DOHH2 (cell line): ENCODE data around the gene SHQ1.

Source experiments
- H3F3A ChIP-seq: fragments of 200-600 bp; sonication (generic), shearing (Covaris generic); 2 replicates; pipeline ENCODE4 v1.6.0; 2016; ENCODE audit warnings: antibody characterized with exemption, mild to moderate bottlenecking; ENCODE audit not compliant: control insufficient read depth, insufficient read depth
- H3K27ac ChIP-seq: fragments of 200-600 bp; sonication (generic); 2 replicates; pipeline ENCODE4 v1.5.1; 2014; ENCODE audit warnings: low read depth, mild to moderate bottlenecking, low read length, moderate library complexity
- H3K27me3 ChIP-seq: fragments of 200-600 bp; sonication (generic); 2 replicates; pipeline ENCODE4 v1.6.1; 2014; ENCODE audit warnings: mild to moderate bottlenecking, low read length, mixed read lengths; ENCODE audit not compliant: control insufficient read depth
- H3K36me3 ChIP-seq: fragments of 200-600 bp; sonication (generic); 2 replicates; pipeline ENCODE4 v1.6.1; 2014; ENCODE audit warnings: mild to moderate bottlenecking, low read length, moderate library complexity, mixed read lengths; ENCODE audit not compliant: control insufficient read depth
- H3K4me1 ChIP-seq: fragments of 200-600 bp; sonication (generic); 2 replicates; pipeline ENCODE4 v1.6.1; 2014; ENCODE audit warnings: mild to moderate bottlenecking, low read length, mixed read lengths; ENCODE audit not compliant: control insufficient read depth
- H3K4me2 ChIP-seq: fragments of 200-600 bp; sonication (generic); 2 replicates; pipeline ENCODE4 v1.6.0; 2014; ENCODE audit warnings: mild to moderate bottlenecking, low read length, moderate library complexity
- H3K4me3 ChIP-seq: fragments of 200-600 bp; sonication (generic); 2 replicates; pipeline ENCODE4 v1.5.1; 2014; ENCODE audit warnings: mild to moderate bottlenecking, low read length, mixed read lengths
- H3K79me2 ChIP-seq: fragments of 200-600 bp; sonication (generic); 2 replicates; pipeline ENCODE4 v1.6.1; 2014; ENCODE audit warnings: mild to moderate bottlenecking, low read length, mixed read lengths; ENCODE audit not compliant: control insufficient read depth
- H3K9me2 ChIP-seq: fragments of 200-600 bp; sonication (generic); replicated peaks from 2 replicates; pipeline ENCODE4 v1.6.1; 2014; ENCODE audit warnings: mild to moderate bottlenecking, low read length, mixed read lengths; ENCODE audit not compliant: control insufficient read depth
- H3K9me3 ChIP-seq: fragments of 200-600 bp; sonication (generic); 2 replicates; pipeline ENCODE4 v1.6.1; 2014; ENCODE audit warnings: antibody characterized with exemption, low read length, mixed read lengths; ENCODE audit not compliant: control insufficient read depth, insufficient read depth
- H4K20me1 ChIP-seq: fragments of 200-600 bp; sonication (generic); 2 replicates; pipeline ENCODE4 v1.6.0; 2014; ENCODE audit warnings: low read depth, mild to moderate bottlenecking, antibody characterized with exemption, low read length, moderate library complexity; ENCODE audit not compliant: control insufficient read depth, insufficient read depth
- CTCF ChIP-seq: fragments of 200-600 bp; sonication (generic); IDR thresholded peaks from one replicate; pipeline ENCODE4 v1.5.1; 2014; ENCODE audit warnings: antibody characterized with exemption, mild to moderate bottlenecking, low read depth, low read length; ENCODE audit not compliant: poor library complexity, severe bottlenecking
- EZH2phosphoT487 ChIP-seq: fragments of 200-600 bp; sonication (generic); IDR thresholded peaks from 2 replicates; pipeline ENCODE4 v1.6.1; 2017; ENCODE audit warnings: borderline replicate concordance, mild to moderate bottlenecking, antibody characterized with exemption, low read length, moderate library complexity, mixed read lengths

The SHQ1 gene

GRCh38 chr3:72891053-72891855 lies 43.0 kb upstream of the SHQ1 start:
- H3K9me3 ChIP-seq: no peaks in the 10 kb centered on the region
- H3K27ac ChIP-seq: no peak overlapping the region
- TF ChIP-seq EZH2phosphoT487 (no peak), CTCF (no peak)
- H3K4me3 ChIP-seq: no peak overlapping the region
- H3F3A ChIP-seq: no peaks in the 10 kb centered on the region
- H3K36me3 ChIP-seq: no peaks in the 10 kb centered on the region
- H4K20me1 ChIP-seq: no peaks in the 10 kb centered on the region
- H3K27me3 ChIP-seq: peaks cover 61% of the 10 kb centered on the region
- no peaks in the 10 kb centered on the region for H3K79me2 ChIP-seq
- peaks cover 6% of the 10 kb centered on the region for H3K4me1 ChIP-seq
- no peak overlapping the region for H3K4me2 ChIP-seq
- no peaks in the 10 kb centered on the region for H3K9me2 ChIP-seq

- H3K9me3 ChIP-seq: no peaks in the 10 kb centered on the region
- H3K9me2 ChIP-seq: no peaks in the 10 kb centered on the region
- no peaks in the 10 kb centered on the region for H3K79me2 ChIP-seq
- no peaks in the 10 kb centered on the region for H4K20me1 ChIP-seq
- no peak for TF ChIP-seq CTCF
- no peak for TF ChIP-seq EZH2phosphoT487
- H3K4me3 ChIP-seq: no peak overlapping the region
- H3K27ac ChIP-seq: no peak overlapping the region
- H3F3A ChIP-seq: no peaks in the 10 kb centered on the region
- H3K4me1 ChIP-seq: peaks cover 6% of the 10 kb centered on the region
- H3K36me3 ChIP-seq: no peaks in the 10 kb centered on the region
- peaks cover 66% of the 10 kb centered on the region for H3K27me3 ChIP-seq
- no peak overlapping the region for H3K4me2 ChIP-seq
These were observed 42.1 kb upstream of the SHQ1 start for GRCh38 chr3:72890166-72890925.

- H3K27me3 ChIP-seq: peaks cover 68% of the 10 kb centered on the region
- no peaks in the 10 kb centered on the region for H4K20me1 ChIP-seq
- H3K4me3 ChIP-seq: no peak overlapping the region
- no peaks in the 10 kb centered on the region for H3K36me3 ChIP-seq
- no peaks in the 10 kb centered on the region for H3K9me2 ChIP-seq
- no peaks in the 10 kb centered on the region for H3K9me3 ChIP-seq
- no peaks in the 10 kb centered on the region for H3F3A ChIP-seq
- peaks cover 6% of the 10 kb centered on the region for H3K4me1 ChIP-seq
- H3K79me2 ChIP-seq: no peaks in the 10 kb centered on the region
- TF ChIP-seq EZH2phosphoT487 (no peak), CTCF (no peak)
- H3K4me2 ChIP-seq: no peak overlapping the region
- H3K27ac ChIP-seq: no peak overlapping the region
These were observed 41.3 kb upstream of the SHQ1 start for GRCh38 chr3:72889310-72890165.
